Activated CD4-positive, alpha-beta memory T cell treated with anti-CD3 and anti-CD28 coated beads, Interleukin-2, amount 10 ng/mL, durations not matched to agents 7 days and 5 days (primary cell): ENCODE measurements around the gene GYS2. TPM values are rescaled to one million over a fixed set of nuclear protein-coding genes. Genes with fewer than 3 reads are reported as not detected.

Source experiments
- total RNA-seq, 2 experiments: library from RNA; stranded (reverse); gene quantifications; one replicate each; pipeline ENCODE4 v1.2.3, GENCODE V29; 2021

Gene GYS2
- total RNA-seq, 2 experiments from 2014 or later: not detected

Other genes with a start within 250 kb of the GYS2 start
- gene IAPP, start 231.9 kb downstream of the GYS2 start, total RNA-seq: not detected
- 10 to 100 TPM; 32.8 to 35.8 TPM for gene PYROXD1, start 167.2 kb downstream of the GYS2 start, total RNA-seq
- 100 to 1,000 TPM in 1 of 2 experiments, 10 to 100 TPM in 1; 87.6 to 100 TPM for gene RECQL, start 103.2 kb downstream of the GYS2 start, total RNA-seq
- gene GOLT1B, start 103.1 kb downstream of the GYS2 start, total RNA-seq: 10 to 100 TPM; 44.1 to 57.5 TPM
- 1 to 10 TPM in 1 of 2 experiments, under 1 TPM in 1; 0.88 to 1.1 TPM for gene SPX, start 78.6 kb downstream of the GYS2 start, total RNA-seq
- gene LDHB, start 53.0 kb upstream of the GYS2 start, total RNA-seq: 100 to 1,000 TPM; 955 to 985 TPM
- not detected for gene KCNJ8, start 169.9 kb upstream of the GYS2 start, total RNA-seq